ENCODE measurements around the gene RBP2.

Gene RBP2

GRCh38 chr3:139518306-139518705 lies 42.0 kb upstream of the RBP2 start:
- Histone ChIP-seq H3K27ac (ENCODE audit: low read length) (no peak overlapping the region), H3K9me2 (replicated peaks; ENCODE audit: insufficient read depth, low read length) (no peaks in the 10 kb centered on the region), H3K36me3 (replicated peaks; ENCODE audit: insufficient read depth, low read length) (no peaks in the 10 kb centered on the region), H3K27me3 (replicated peaks; ENCODE audit: insufficient read depth, low read length) (no peaks in the 10 kb centered on the region), H3K9ac (ENCODE audit: low read length) (no peak overlapping the region), H3K4me2 (ENCODE audit: low read depth, low read length) (no peak overlapping the region), H3K4me1 (ENCODE audit: low read length) (no peaks in the 10 kb centered on the region), H3F3A (ENCODE audit: insufficient read depth, low read length) (no peaks in the 10 kb centered on the region), H4K20me1 (ENCODE audit: insufficient read depth, low read length) (no peaks in the 10 kb centered on the region), H3K79me2 (ENCODE audit: low read length) (no peaks in the 10 kb centered on the region), H3K4me3 (ENCODE audit: low read length) (no peak overlapping the region), H3K9me3 (replicated peaks; ENCODE audit: insufficient read depth, low read length) (no peaks in the 10 kb centered on the region), H2AFZ (ENCODE audit: low read length) (no peak overlapping the region)
- no peak for DNase-seq
- TF ChIP-seq EZH2 (optimal IDR thresholded peaks at IDR 0.05; ENCODE audit: low read depth, low read length) (no peak), CTCF (IDR thresholded peaks at IDR 0.05; ENCODE audit: low read length) (no peak), EZH2phosphoT487 (IDR thresholded peaks at IDR 0.05; ENCODE audit: low read length) (no peak)

GRCh38 chr3:139517321-139518065 lies 41.2 kb upstream of the RBP2 start:
- H3K36me3 ChIP-seq (replicated peaks; ENCODE audit: insufficient read depth, low read length): no peaks in the 10 kb centered on the region

DNA sequence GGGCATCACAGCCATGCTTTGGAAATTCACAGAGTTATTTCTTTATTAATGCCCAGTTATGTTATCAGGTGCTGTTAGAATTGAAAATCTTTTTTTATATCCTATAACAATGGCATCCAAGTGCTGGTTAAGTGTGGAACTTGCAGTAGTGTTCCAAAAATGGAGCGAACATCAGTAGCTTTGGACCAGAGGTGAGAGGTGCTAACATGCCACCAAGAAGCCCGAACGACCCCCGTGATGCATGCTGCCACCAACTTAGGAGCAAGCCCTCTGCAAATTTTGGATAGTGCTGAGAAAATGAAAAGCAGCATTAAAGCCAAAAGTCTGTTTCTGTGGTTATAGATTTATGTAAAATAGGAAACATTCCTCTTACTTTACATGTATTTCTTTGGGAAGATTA lies 38.4 kb upstream of the RBP2 start:
- no peak overlapping the region for H2AFZ ChIP-seq (ENCODE audit: low read length)
- no peaks in the 10 kb centered on the region for H3K36me3 ChIP-seq (replicated peaks; ENCODE audit: insufficient read depth, low read length)
- no peaks in the 10 kb centered on the region for H4K20me1 ChIP-seq (ENCODE audit: insufficient read depth, low read length)
- no peak overlapping the region for H3K4me2 ChIP-seq (ENCODE audit: low read depth, low read length)
- H3K9me3 ChIP-seq (replicated peaks; ENCODE audit: insufficient read depth, low read length): no peaks in the 10 kb centered on the region
- H3K27me3 ChIP-seq (replicated peaks; ENCODE audit: insufficient read depth, low read length): no peaks in the 10 kb centered on the region
- no peaks in the 10 kb centered on the region for H3K9me2 ChIP-seq (replicated peaks; ENCODE audit: insufficient read depth, low read length)
- no peaks in the 10 kb centered on the region for H3F3A ChIP-seq (ENCODE audit: insufficient read depth, low read length)
- H3K27ac ChIP-seq (ENCODE audit: low read length): no peak overlapping the region
- H3K9ac ChIP-seq (ENCODE audit: low read length): no peak overlapping the region
- H3K4me3 ChIP-seq (ENCODE audit: low read length): no peak overlapping the region
- DNase-seq: no peak
- TF ChIP-seq EZH2phosphoT487 (IDR thresholded peaks at IDR 0.05; ENCODE audit: low read length): no peak
- no peak for TF ChIP-seq EZH2 (optimal IDR thresholded peaks at IDR 0.05; ENCODE audit: low read depth, low read length)
- no peak for TF ChIP-seq CTCF (IDR thresholded peaks at IDR 0.05; ENCODE audit: low read length)
- H3K4me1 ChIP-seq (ENCODE audit: low read length): no peaks in the 10 kb centered on the region
- no peaks in the 10 kb centered on the region for H3K79me2 ChIP-seq (ENCODE audit: low read length)

More at GRCh38 chr3:139517321-139518065, 41.2 kb upstream of the RBP2 start:
- Histone ChIP-seq H4K20me1 (ENCODE audit: insufficient read depth, low read length) (no peaks in the 10 kb centered on the region), H3K27ac (ENCODE audit: low read length) (no peak overlapping the region), H2AFZ (ENCODE audit: low read length) (no peak overlapping the region), H3K9me2 (replicated peaks; ENCODE audit: insufficient read depth, low read length) (no peaks in the 10 kb centered on the region), H3F3A (ENCODE audit: insufficient read depth, low read length) (no peaks in the 10 kb centered on the region), H3K79me2 (ENCODE audit: low read length) (no peaks in the 10 kb centered on the region), H3K4me1 (ENCODE audit: low read length) (no peaks in the 10 kb centered on the region), H3K9ac (ENCODE audit: low read length) (no peak overlapping the region), H3K9me3 (replicated peaks; ENCODE audit: insufficient read depth, low read length) (no peaks in the 10 kb centered on the region), H3K4me3 (ENCODE audit: low read length) (no peak overlapping the region), H3K27me3 (replicated peaks; ENCODE audit: insufficient read depth, low read length) (no peaks in the 10 kb centered on the region), H3K4me2 (ENCODE audit: low read depth, low read length) (no peak overlapping the region)
- DNase-seq: no peak
- TF ChIP-seq EZH2 (optimal IDR thresholded peaks at IDR 0.05; ENCODE audit: low read depth, low read length) (no peak), EZH2phosphoT487 (IDR thresholded peaks at IDR 0.05; ENCODE audit: low read length) (no peak), CTCF (IDR thresholded peaks at IDR 0.05; ENCODE audit: low read length) (no peak)

Data from MM.1S (cell line).